Osteoblast (primary cell): ENCODE data around the gene ELOA. TPM values are rescaled to one million over a fixed set of nuclear protein-coding genes. Genes with fewer than 3 reads are reported as not detected.

Experiments
- DNase-seq: peaks from one replicate; pipeline ENCODE4 v3.0.0; 2011; ENCODE audit warnings: low spot score, mixed read lengths; ENCODE audit not compliant: insufficient read length; ENCODE audit errors: missing footprints
- H2AFZ ChIP-seq: 2 replicates; pipeline ENCODE4 v1.6.0; 2011; ENCODE audit warnings: mild to moderate bottlenecking, low read length
- H3K27ac ChIP-seq: 2 replicates; pipeline ENCODE4 v1.5.1; 2011; ENCODE audit warnings: mild to moderate bottlenecking, low read depth, low read length, moderate library complexity
- H3K27me3 ChIP-seq: 2 replicates; pipeline ENCODE4 v1.6.0; 2012; ENCODE audit warnings: mild to moderate bottlenecking, control low read depth, inconsistent platforms, low read length, moderate library complexity; ENCODE audit not compliant: insufficient read depth
- H3K36me3 ChIP-seq: 2 replicates; pipeline ENCODE4 v1.5.1; 2011; ENCODE audit warnings: mild to moderate bottlenecking, low read length, control low read depth, moderate library complexity; ENCODE audit not compliant: insufficient read depth
- H3K4me1 ChIP-seq: 2 replicates; pipeline ENCODE4 v1.5.1; 2011; ENCODE audit warnings: mild to moderate bottlenecking, low read length, control low read depth, moderate library complexity; ENCODE audit not compliant: insufficient read depth
- H3K4me2 ChIP-seq: 2 replicates; pipeline ENCODE4 v1.6.0; 2011; ENCODE audit warnings: mild to moderate bottlenecking, low read length; ENCODE audit not compliant: insufficient read depth
- H3K4me3 ChIP-seq: fragments of 200-600 bp; sonication (generic); 3 replicates; pipeline ENCODE4 v1.5.1; 2012; ENCODE audit warnings: mild to moderate bottlenecking, low read length, inconsistent platforms; ENCODE audit not compliant: insufficient read depth
- H3K79me2 ChIP-seq: 2 replicates; pipeline ENCODE4 v1.6.0; 2012; ENCODE audit warnings: mild to moderate bottlenecking, low read length, control low read depth, inconsistent platforms; ENCODE audit not compliant: insufficient read depth
- H3K9me3 ChIP-seq: 2 replicates; pipeline ENCODE4 v1.5.1; 2011; ENCODE audit warnings: low read depth, low read length, control low read depth
- H4K20me1 ChIP-seq: 2 replicates; pipeline ENCODE4 v1.6.0; 2012; ENCODE audit warnings: mild to moderate bottlenecking, low read length, control low read depth; ENCODE audit not compliant: insufficient read depth
- CTCF ChIP-seq: IDR thresholded peaks from 2 replicates; pipeline ENCODE4 v1.5.1; 2011; ENCODE audit warnings: mild to moderate bottlenecking, low read depth, low read length, moderate library complexity; ENCODE audit errors: extremely low read depth
- total RNA-seq: library from RNA; depleted of rRNA; stranded (reverse); fragments of >200 nt; gene quantifications from 2 replicates; pipeline ENCODE4 v1.2.3, GENCODE V29; 2012

ELOA gene
- total RNA-seq, 1 donor = 42.0 TPM

DNA sequence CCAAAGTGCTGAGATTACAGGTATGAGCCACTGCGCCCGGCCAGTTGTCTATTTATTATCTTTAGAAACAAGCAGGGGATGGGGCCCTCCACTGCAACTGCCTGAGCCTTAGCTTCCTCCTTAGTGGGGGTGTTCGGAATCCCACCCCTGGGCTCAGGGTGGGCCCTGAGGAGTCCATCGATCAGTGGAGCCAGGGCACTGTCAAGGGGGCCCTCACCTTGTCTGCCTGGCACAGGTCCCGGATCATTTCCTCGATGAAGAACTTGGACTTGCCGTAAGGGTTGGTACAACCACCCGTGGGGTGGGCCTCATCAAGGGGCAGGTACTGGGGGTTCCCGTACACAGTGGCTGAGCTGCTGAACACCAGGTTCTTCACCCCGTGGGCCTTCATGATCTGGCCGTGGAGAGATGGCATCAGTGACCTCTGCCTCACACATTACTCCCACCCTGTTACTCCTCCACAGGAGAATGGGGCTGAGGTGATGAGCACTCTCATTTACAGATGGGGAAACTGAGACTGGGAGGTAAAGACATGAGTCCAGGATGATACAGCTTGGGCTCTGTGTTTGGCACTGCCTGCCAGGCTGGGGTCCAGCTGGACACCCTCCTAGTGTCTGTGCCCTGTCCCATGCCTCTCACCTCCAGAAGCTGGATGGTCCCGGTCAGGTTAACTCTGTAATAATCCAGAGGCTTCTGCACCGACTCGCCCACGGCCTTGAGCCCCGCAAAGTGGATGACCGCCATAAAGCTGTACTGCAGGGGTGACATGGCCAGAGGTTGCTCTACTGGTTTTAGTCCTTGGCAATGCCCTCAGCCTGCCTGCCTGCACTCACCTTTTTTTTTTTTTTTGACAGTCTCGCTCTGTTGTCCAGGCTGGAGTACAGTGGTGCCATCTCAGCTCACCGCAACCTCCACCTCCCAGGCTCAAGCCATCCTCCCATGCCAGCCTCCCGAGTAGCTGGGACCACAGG lies 54.5 kb downstream of the ELOA start:
- Histone ChIP-seq H3K4me3 (no peak overlapping the region), H4K20me1 (no peaks in the 10 kb centered on the region), H2AFZ (no peak overlapping the region), H3K27me3 (no peaks in the 10 kb centered on the region), H3K36me3 (peaks cover 37% of the 10 kb centered on the region), H3K27ac (no peak overlapping the region), H3K79me2 (peaks cover 11% of the 10 kb centered on the region), H3K9me3 (no peaks in the 10 kb centered on the region), H3K4me1 (peaks cover 16% of the 10 kb centered on the region), H3K4me2 (no peak overlapping the region)
- no peak for TF ChIP-seq CTCF
- DNase-seq = peak; percentile 68

- peaks cover 16% of the 10 kb centered on the region for H3K4me1 ChIP-seq
- H2AFZ ChIP-seq = no peak overlapping the region
- H3K27ac ChIP-seq = peak overlapping the region; percentile 52
- DNase-seq = peak; percentile 91
- H3K79me2 ChIP-seq = peaks cover 1% of the 10 kb centered on the region
- no peaks in the 10 kb centered on the region for H3K27me3 ChIP-seq
- H3K36me3 ChIP-seq = peaks cover 34% of the 10 kb centered on the region
- H3K9me3 ChIP-seq = no peaks in the 10 kb centered on the region
- TF ChIP-seq CTCF = no peak
- H4K20me1 ChIP-seq = no peaks in the 10 kb centered on the region
- H3K4me3 ChIP-seq = no peak overlapping the region
- peak overlapping the region; percentile 97 for H3K4me2 ChIP-seq
Measured at GRCh38 chr1:23798662-23799142, 55.4 kb downstream of the ELOA start.

- Histone ChIP-seq H3K9me3 (no peaks in the 10 kb centered on the region), H3K36me3 (peaks cover 37% of the 10 kb centered on the region), H3K27me3 (no peaks in the 10 kb centered on the region), H3K79me2 (no peaks in the 10 kb centered on the region), H3K4me3 (peak overlapping the region; percentile 92), H4K20me1 (no peaks in the 10 kb centered on the region), H3K27ac (peak overlapping the region; percentile 52), H3K4me2 (peak overlapping the region; percentile 97), H2AFZ (peak overlapping the region; percentile 49), H3K4me1 (peaks cover 16% of the 10 kb centered on the region)
- TF ChIP-seq CTCF = no peak
- DNase-seq = no peak
Measured at GRCh38 chr1:23799255-23799569, 55.9 kb downstream of the ELOA start.

GRCh38 chr1:23799570-23800399 lies 56.5 kb downstream of the ELOA start:
- Histone ChIP-seq H3K36me3 (peaks cover 37% of the 10 kb centered on the region), H3K9me3 (no peaks in the 10 kb centered on the region), H3K4me3 (peak overlapping the region; percentile 92), H3K79me2 (no peaks in the 10 kb centered on the region), H3K4me2 (peak overlapping the region; percentile 97), H2AFZ (peak overlapping the region; percentile 49), H3K27ac (peak overlapping the region; percentile 52), H3K4me1 (peaks cover 16% of the 10 kb centered on the region), H3K27me3 (no peaks in the 10 kb centered on the region), H4K20me1 (no peaks in the 10 kb centered on the region)
- peak; percentile 98 for DNase-seq
- TF ChIP-seq CTCF = no peak
